ENCODE data around the gene R3HDM2.

- TF ChIP-seq CTCF (IDR thresholded peaks at IDR 0.05; ENCODE audit: low read length) (no peak), EZH2 (IDR thresholded peaks at IDR 0.05; ENCODE audit: borderline replicate concordance, low read length) (no peak)
Measured at GRCh38 chr12:57395121-57395520, 35.7 kb downstream of the R3HDM2 start.

Measured in OCI-LY1 (cell line).